HepG2 (cell line): ENCODE results near the gene HES6. TPM values are rescaled to one million over a fixed set of nuclear protein-coding genes. Genes with fewer than 3 reads are reported as not detected.

ENCODE experiments used
- ARNT ChIP-seq: fragments of 450-650 bp; IDR thresholded peaks from 2 replicates; pipeline ENCODE4 v1.6.1; 2017
- ATF7-NPFF ChIP-seq: sonication (generic); formaldehyde crosslinking; IDR thresholded peaks from 2 replicates; pipeline ENCODE4 v1.8.1; 2023; ENCODE audit warnings: mild to moderate bottlenecking, low read depth, missing genetic modification reagents, moderate library complexity
- EED ChIP-seq: sonication (generic); formaldehyde crosslinking; IDR thresholded peaks from 2 replicates; pipeline ENCODE4 v1.5.0; 2020; ENCODE audit warnings: mild to moderate bottlenecking, missing genetic modification reagents
- GMEB1 ChIP-seq: sonication (generic); formaldehyde crosslinking; IDR thresholded peaks from 2 replicates; pipeline ENCODE4 v1.5.1; 2020; ENCODE audit warnings: missing genetic modification reagents, mild to moderate bottlenecking, borderline replicate concordance
- HDAC2 ChIP-seq: sonication (generic); formaldehyde crosslinking; IDR thresholded peaks from 2 replicates; pipeline ENCODE4 v1.4.0; 2020; ENCODE audit warnings: missing genetic modification reagents
- MLXIP ChIP-seq: sonication (generic); formaldehyde crosslinking; IDR thresholded peaks from 2 replicates; pipeline ENCODE4 v1.9.0; 2021; ENCODE audit warnings: missing genetic modification reagents, borderline replicate concordance
- NR0B2 ChIP-seq: sonication (generic); formaldehyde crosslinking; IDR thresholded peaks from 2 replicates; pipeline ENCODE4 v1.4.0; 2020; ENCODE audit warnings: mild to moderate bottlenecking, missing genetic modification reagents
- NR2F2 ChIP-seq: IDR thresholded peaks from 2 replicates; pipeline ENCODE4 v1.6.1; 2012; ENCODE audit warnings: low read depth, inconsistent platforms, borderline replicate concordance
- POLR2AphosphoS5 ChIP-seq: IDR thresholded peaks from 2 replicates; pipeline ENCODE4 v1.6.1; 2012; ENCODE audit warnings: low read depth, low read length
- RERE ChIP-seq: IDR thresholded peaks from 2 replicates; pipeline ENCODE4 v1.6.1; 2016; ENCODE audit warnings: low read depth, missing genetic modification reagents, missing compliant biosample characterization
- SRSF4 ChIP-seq: fragments of 200-400 bp; formaldehyde crosslinking; IDR thresholded peaks from one replicate; pipeline ENCODE4 v1.6.1; 2018; ENCODE audit warnings: mild to moderate bottlenecking, low read depth, low read length, moderate library complexity; ENCODE audit not compliant: poor library complexity, severe bottlenecking
- ZFX ChIP-seq: sonication (generic); formaldehyde crosslinking; IDR thresholded peaks from 2 replicates; pipeline ENCODE4 v1.4.0; 2020; ENCODE audit warnings: mild to moderate bottlenecking, low read depth, missing genetic modification reagents, moderate library complexity
- ZNF180 ChIP-seq: sonication (generic); formaldehyde crosslinking; IDR thresholded peaks from 2 replicates; pipeline ENCODE4 v1.4.0; 2020; ENCODE audit warnings: low read depth, missing genetic modification reagents, borderline replicate concordance
- ZNF343 ChIP-seq: sonication (generic); formaldehyde crosslinking; IDR thresholded peaks from 2 replicates; pipeline ENCODE4 v1.4.0; 2020; ENCODE audit warnings: mild to moderate bottlenecking, missing genetic modification reagents
- ZNF660 ChIP-seq: sonication (generic); formaldehyde crosslinking; IDR thresholded peaks from 2 replicates; pipeline ENCODE4 v1.5.1; 2020; ENCODE audit warnings: mild to moderate bottlenecking, low read depth, missing genetic modification reagents, borderline replicate concordance
- ZNF773 ChIP-seq: sonication (generic); formaldehyde crosslinking; IDR thresholded peaks from 2 replicates; pipeline ENCODE4 v1.4.0; 2020; ENCODE audit warnings: missing genetic modification reagents, borderline replicate concordance
- polyA plus RNA-seq, 8 experiments: library from polyadenylated mRNA; depleted of rRNA in 3 of 8; stranded (reverse) in 7 of 8; unstranded in 1 of 8; fragments of >200 nt; fragmentation: Illumina TruSeq in 4 of 8; extraction: Trizol in 4 of 8; gene quantifications; 2 replicates each; pipeline versions ENCODE4 v1.2.1 to v1.2.3, GENCODE V29; 2011 to 2016; ENCODE audit warnings: low read depth in 4 of 8, missing spikeins in 1 of 8, mixed read lengths in 1 of 8; ENCODE audit not compliant: insufficient read depth in 1 of 8
- total RNA-seq, 5 experiments: library from RNA; depleted of rRNA; stranded (reverse); fragments of >200 nt; fragmentation: Illumina TruSeq; extraction: Trizol; gene quantifications; 2 replicates each; pipeline ENCODE4 v1.2.3, GENCODE V29; 2016; ENCODE audit warnings: low read depth in 1 of 5

Gene HES6
- total and polyA plus RNA-seq, 2 of the 13 experiments (the other 11 are each of a cell fraction or from before 2014, with no cell fraction given) = 19.5 to 82.8 TPM

- TF ChIP-seq MLXIP (no peak), ZFX (peak; percentile 88), ZNF773 (CRISPR knock-in tag) (peak; percentile 30; the same call in 1 of the 2 replicates), NR2F2 (no peak; the same call in 1 of the 2 replicates), HDAC2 (CRISPR knock-in tag) (peak; percentile 73; the same call in 1 of the 2 replicates), ZNF660 (no peak), POLR2AphosphoS5 (peak; percentile 51), ZNF180 (CRISPR knock-in tag) (no peak), ATF7-NPFF (CRISPR knock-in tag) (peak; percentile 42; the same call in 1 of the 2 replicates), RERE (CRISPR knock-in tag) (no peak; the same call in 1 of the 2 replicates), EED (CRISPR knock-in tag) (peak; percentile 44; the same call in 1 of the 2 replicates), NR0B2 (peak; percentile 79; the same call in 1 of the 2 replicates), GMEB1 (CRISPR knock-in tag) (peak; percentile 88; the same call in 1 of the 2 replicates), ARNT (no peak), ZNF343 (CRISPR knock-in tag) (no peak; the same call in 1 of the 2 replicates), SRSF4 (no peak)
Observed at GRCh38 chr2:238288650-238289573, 49.1 kb upstream of the HES6 start (continued).
